GM18498 (cell line): ENCODE data around the gene SRM.
"Not testable (repeated sequence)": the region's sequence is repeated elsewhere in the genome, so short reads cannot be mapped to it uniquely, and the experiment has no call there.

Experiments
- ATAC-seq: cut with Tn5 transposase; IDR thresholded peaks from one replicate; pipeline ENCODE4 v1.9.1; 2021; ENCODE audit warnings: mild to moderate bottlenecking, moderate library complexity; ENCODE audit not compliant: unreplicated experiment

Gene SRM

DNA sequence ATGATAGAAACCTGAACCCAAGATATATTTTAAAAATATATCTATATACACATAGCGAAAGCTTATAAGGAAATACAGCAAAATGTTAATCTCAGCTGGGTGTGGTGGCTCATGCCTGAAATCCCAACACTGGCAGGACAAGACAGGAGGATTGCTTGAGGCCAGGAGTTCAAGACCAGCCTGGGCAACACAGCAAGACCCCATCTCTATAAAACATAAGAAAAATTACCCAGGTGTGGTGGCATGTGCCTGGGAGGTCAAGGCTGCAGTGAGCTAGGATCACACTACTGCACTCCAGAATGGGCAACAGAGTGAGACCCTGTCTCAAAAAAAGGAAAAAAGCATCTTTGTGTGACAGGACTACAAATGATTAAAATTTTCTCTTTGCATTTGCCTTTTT is 6.0 kb upstream of the SRM start:
- ATAC-seq: no peak

DNA sequence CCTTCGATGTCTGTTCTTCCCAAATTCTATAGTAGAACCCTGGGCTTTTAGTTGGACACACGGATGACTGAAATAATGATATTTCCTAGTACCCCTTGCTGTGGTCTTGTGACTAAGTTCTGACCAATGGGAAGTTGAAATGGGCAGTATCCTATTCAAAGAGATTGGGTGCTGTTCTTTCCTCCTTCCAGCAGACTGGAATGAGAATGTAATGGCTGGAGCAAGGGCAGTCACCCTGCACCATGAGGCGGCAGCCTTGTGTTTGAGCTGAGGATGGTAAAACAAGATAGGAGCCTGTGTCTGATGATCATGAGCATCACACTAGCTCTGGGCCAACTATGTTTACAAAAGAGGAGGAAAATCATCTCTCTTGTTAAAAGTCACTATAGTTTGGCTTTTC is 5.1 kb upstream of the SRM start:
- ATAC-seq: no peak

DNA sequence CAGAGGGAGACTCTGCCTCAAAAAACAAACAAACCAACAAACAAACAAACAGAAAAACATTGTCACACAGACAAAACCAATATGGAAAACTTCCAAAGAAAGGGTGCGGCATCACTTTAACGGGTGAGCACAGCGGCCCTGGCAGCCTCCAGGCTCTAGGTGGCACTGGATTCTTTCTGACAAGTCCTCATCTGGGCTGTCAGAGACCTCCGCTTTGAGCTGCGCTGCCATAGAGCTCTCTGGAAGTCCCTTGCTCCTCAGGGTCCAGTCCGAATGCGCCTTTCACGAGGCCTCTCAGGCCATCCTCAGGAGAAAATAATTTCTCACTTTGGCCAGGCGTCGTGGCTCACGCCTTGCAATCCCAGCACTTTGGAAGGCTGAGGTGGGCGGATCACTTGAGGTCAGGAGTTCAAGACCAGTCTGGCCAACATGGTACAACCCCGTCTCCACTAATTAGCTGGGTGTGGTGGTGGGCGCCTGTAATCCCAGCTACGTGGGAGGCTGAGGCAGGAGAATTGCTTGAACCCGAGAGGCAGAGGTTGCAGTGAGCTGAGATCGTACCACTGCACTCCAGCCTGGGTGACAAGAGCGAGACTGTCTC is 4.2 kb upstream of the SRM start:
- not testable (repeated sequence) for ATAC-seq

DNA sequence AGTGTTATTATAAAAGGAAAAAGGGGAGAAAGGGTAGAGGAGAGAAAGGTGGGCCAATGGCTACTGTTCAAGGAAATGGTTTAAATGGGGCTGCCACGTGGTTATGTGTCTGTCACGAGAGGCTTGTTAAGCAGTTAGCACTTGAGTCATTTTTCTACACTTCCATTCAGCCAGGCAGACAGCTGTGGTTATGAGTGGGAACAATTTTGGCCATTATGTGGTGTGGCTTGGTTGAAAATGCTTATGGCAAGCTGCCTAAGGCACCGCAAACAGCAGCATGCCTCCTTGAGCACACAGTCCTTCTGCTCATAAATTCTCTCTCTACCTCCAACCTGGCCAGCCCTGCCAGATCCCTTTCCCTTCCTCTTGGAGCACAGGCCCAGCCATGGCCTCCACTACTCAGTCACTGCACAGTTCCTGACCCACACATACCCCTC is 3.2 kb upstream of the SRM start:
- peak; percentile 25 for ATAC-seq

DNA sequence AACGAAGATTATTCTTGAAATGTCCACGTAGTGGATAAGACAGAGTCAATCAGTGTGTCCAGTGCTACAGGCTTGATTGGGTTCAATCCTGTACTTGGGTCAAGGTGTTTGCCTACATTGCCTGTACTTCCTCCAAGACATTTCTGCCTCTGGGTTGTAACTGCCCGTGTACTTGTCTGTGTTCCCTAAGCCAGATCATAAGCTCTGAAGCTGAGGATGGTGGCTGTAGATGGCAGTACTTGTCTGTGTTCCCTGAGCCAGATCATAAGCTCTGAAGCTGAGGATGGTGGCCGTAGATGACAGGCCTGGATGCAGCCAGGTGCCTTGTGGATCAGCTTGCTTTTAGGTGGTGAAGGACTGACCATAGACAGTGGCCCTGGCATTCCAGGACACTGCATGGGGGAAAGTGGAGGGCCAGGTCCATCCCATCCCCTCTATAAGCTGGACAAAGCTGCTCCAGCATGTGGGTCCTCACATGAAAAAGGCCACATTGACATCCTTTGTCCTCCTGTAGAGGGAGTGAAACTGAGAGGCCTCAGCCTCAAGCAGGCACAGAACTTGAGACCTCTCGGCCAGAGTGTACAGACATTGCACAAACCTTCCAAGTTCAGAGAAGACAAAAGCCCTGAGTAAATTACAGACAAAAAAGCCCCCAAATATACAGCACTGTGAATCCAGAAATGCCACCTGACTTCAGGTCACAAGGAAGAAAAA is 2.0 kb upstream of the SRM start:
- ATAC-seq: no peak

DNA sequence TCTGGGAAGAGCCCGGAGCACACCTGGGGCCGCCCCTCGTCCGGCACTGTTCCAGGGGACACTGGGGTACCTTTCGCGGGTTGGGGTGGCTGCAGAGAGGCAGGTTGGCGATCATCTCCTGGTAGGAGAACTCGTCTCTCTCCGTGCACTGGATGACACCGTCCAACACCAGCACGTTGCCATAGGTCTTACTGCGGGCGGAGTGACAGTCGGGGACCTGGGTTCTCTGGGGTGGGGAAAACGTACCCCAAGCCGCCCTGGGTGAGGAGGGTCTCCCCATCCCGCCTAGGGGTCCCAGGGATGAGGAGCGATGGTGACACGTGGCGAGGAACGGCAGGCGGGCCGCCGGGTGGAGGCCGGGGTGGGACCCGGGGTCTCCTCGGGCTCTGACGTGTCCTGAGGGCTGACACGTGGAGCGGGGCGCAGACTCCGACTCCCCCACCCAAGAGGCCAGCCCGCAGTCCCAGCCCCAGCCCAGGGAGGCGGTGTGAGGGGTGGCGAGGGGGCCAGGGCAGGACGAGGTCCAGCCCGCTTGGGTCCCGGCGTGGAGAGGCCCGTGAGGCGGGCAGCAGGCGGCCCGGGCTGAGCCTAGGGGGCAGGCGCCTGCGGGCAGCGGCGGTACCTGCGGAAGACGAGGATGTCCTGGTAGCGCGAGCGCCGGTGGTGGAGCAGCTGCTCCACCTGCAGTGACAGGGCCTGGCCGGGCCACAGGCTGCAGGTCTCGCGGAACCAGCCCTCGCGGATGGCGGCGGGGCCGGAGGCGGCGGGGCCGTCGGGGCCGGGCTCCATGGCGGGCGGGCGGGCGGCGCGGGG is 457 bp downstream of the SRM start:
- ATAC-seq: peak; percentile 19

DNA sequence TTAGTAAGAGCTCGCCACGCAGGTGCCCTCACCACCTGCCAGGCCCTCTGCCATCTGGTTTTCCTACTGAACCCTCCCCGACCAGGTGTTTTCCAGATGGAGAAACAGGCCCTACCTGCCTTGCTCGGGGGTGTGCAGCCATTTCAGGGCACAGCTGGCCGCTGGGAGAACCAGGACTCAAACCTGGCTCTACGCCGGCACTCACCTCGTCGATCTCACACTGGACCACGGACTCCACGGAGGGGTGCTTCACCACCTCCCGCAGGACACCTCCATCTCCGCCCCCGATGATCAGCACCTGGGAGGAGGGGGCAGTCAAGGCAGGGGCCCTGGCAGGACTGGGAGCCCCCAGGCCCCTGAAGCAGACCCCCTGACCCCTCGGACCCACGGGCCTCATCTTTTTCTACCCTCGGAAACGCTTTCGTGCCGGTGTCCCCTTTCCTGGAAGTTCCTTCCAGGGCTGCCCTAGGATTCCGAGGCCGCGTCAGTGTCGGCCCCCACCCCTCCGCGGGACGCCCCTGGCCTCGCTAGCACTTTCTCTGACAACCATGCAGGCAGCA is 1.1 kb downstream of the SRM start:
- no peak for ATAC-seq

DNA sequence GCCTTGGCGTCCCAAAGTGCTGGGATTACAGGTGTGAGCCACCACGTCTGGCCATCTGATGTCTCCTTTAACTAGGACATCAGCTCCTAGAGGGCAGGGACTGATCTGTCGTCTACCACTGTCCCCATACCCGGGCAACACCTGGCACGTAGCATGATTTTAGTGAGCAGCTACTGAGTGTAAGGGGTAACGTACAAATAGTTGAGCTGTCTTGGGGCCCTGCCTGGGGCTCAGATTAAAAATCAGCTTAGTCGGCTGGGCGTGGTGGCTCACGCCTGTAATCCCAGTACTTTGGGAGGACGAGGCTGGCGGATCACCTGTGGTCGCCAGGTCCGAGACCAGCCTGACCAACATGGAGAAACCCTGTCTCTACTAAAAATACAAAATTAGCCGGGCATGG is 1.8 kb downstream of the SRM start:
- ATAC-seq: no peak

DNA sequence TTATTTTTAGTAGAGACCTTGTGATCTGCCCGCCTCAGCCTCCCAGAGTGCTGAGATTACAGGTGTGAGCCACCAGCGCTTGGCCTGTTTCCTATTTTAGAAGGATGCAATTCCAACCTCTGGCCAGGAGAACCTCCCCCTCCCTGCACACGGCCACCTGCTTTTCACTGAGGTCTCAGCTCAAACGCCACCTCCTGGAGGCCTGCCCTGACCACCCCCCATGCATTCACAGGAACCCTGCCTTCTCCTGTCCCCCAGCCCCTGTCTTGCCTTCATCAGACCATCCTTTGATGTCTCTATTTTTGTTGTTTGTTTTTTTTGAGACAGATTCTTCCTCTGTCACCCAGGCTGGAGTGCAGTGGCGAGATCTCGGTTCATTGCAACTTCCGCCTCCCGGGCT is 2.3 kb downstream of the SRM start:
- ATAC-seq: no peak

DNA sequence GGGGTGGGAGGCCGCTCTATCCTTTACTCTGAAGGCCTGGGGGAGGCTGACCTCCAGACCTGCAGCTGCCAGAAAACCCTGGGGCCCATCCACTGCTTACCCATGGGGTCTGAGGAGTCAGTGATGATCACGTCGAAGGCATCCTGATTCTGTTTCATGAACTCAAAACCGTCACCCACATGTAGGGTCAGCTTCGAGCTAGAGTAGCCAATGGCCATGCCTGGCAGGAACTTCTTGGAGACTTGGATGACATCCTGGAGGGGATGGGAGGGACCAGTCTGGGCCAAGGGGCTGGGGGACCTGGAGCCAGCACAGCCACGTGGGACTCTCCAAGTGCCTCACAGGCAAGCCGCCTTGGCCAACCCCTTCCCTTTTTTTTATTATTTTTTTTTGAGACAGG is 3.3 kb downstream of the SRM start:
- ATAC-seq: no peak

DNA sequence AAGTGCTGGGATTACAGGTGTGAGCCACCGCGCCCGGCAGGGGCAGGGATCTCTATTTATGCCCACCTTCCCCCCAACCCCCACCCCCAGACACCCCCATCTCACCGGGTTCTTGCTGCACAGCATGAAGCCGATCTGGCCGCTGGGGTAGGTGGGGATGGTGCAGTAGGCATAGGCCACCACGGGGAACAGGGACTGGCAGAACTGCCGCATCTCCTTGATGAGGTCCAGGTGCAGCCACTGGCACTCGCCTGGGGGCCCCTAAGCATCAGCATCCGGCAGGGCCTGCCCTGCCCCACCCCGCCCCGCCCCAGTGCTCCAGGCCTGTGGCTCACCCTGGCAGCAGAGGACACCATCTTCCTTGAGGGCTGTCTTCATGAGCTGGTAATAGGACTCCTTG is 4.1 kb downstream of the SRM start:
- no peak for ATAC-seq

DNA sequence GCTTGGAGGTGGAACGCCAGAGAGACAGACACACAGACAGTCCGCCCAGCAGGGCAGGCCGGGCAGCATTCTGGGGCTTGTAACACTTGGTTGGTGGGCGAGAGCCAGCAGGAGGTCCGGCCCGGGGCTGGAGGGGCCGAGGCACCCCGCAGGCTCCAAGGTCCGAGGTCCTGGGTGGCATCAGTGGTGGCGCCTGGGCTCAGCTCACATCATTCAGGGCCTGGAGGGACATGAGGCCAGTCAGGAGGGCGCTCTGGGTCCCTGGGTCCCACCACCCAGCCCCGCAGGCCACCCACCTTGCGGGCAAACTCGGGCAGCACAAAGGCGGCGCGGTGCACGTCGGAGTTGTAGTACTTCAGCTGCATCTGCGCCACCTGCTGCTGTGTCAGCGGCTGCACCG is 5.2 kb downstream of the SRM start:
- ATAC-seq: no peak

DNA sequence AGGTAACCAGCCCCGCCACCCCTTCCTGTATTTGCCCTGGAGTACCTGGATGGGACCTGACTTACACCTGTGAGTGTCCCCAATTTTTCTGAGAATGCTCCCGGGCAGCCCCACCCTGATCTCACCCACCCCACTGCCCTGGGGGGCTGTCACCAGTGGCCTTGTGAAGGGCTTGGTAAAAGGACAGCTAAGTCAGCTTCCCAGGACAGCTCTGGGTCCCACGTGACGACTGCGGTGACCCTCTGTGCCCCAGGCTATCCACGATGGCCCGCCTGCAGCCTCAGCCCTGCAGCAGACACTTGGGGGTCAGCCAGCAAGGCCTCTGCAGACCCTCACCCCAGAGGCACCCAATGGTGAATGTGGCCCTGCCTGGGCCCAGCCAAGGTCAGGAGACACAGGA is 5.6 kb downstream of the SRM start:
- no peak for ATAC-seq

DNA sequence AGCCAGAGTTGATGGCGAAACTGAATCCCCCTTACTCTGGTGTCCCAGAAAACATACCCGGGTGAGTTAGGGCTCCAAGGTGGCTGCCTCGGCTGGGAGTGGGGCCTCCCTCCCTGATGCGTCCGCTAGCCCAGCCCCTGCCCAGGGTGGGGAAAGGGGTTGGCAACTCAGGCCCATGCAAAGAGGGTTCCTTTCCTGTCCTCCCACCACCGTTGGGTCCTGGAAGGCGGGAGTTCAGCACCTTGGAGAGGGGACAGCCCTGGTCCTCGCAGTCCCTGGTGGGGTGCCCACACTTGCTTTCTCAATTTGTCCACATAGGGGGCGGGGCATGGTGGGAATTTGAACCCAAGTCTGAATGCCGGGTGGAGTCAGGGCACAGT is 6.1 kb downstream of the SRM start:
- ATAC-seq: no peak

DNA sequence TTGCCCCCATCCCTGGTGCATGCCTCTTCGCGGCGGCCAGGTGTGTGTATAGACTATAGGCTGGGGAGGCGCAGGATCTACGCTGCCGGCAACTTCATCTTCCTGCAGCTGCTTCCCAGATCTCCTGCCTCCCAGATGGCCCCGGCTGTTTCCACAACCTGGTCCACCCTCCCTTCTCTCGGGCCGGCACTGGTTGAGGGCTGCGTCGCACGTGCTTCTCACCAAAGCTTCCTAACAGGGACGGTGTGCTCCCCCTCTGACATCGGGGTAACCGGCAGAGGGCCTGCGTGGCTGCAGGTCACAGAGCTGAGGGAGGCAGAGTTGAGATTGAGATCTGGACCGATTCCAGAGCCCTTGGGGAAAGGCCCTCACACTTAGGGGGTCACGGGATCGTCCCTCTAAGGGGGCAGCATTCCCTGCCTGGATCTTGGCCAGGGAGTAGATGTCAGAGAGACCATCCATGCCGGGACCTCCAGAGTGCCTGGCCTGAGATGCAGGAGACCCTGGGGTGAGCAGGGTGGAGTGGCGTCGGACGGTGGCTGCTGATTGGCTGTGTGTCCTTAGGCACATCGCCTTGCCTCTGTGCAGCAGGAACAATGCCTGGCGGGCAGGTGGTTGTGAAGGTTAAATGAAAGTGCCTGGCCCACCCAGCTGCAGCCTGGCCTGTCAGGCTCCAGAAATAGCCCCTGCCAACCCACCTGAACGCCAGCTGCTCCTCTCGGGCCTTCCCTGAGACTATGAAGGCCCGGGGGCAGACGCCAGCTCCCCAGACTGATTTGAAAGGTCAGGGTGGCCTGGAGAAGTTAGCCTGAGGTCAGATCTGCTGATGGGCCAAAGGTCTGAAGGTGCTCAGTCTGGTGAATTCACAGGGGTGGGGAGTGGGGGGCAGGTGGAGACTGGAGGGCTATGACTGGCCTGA is 6.7 kb downstream of the SRM start:
- ATAC-seq: no peak

DNA sequence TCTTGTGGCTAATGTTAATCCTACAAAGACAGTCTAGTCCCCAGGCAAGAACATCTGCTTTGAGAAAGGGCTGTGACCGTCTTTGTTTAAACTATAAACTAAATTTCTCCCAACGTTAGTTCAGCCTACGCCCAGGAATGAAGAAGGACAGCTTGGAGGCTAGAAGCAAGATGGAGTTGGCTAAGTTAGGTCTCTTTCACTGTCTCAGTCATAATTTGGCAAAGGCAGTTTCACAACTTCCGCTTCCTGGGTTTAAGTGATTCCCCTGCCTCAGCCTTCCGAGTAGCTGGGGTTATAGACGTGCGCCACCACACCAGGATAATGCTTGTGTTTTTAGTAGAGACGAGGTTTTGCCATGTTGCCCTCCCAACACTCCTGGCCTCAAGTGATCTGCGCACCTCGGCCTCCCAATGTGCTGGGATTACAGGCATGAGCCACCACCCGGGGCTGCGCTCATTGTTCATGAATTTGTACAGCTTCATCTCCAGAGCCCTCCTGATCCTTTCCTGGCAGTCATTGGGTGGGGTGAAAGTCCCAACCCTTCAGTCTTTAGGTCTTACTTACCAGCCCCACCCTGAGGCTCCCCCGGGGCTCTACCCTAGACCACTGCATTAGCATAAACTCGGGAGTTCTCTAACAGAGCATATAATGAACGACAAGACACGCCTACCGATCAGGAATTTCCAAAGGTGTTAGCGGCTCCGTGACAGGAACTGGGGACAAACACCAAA is 7.9 kb downstream of the SRM start:
- no peak for ATAC-seq

DNA sequence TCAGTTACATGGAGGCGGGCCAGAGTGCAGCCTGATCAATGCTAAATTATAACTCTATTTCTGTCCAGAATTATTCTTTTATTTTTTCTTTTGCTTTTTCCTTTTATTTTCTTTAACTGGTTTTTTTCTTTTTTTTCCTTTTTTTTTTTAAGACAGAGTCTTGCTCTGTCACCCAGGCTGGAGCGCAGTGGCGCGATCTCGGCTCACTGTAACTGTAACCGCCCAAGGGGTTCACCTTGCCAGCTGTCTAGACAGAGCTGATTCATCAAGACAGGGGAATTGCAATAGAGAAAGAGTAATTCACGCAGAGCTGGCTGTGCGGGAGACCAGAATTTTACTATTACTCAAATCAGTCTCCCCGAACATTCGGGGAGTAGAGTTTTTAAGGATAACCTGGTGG is 8.7 kb downstream of the SRM start:
- not testable (repeated sequence) for ATAC-seq

DNA sequence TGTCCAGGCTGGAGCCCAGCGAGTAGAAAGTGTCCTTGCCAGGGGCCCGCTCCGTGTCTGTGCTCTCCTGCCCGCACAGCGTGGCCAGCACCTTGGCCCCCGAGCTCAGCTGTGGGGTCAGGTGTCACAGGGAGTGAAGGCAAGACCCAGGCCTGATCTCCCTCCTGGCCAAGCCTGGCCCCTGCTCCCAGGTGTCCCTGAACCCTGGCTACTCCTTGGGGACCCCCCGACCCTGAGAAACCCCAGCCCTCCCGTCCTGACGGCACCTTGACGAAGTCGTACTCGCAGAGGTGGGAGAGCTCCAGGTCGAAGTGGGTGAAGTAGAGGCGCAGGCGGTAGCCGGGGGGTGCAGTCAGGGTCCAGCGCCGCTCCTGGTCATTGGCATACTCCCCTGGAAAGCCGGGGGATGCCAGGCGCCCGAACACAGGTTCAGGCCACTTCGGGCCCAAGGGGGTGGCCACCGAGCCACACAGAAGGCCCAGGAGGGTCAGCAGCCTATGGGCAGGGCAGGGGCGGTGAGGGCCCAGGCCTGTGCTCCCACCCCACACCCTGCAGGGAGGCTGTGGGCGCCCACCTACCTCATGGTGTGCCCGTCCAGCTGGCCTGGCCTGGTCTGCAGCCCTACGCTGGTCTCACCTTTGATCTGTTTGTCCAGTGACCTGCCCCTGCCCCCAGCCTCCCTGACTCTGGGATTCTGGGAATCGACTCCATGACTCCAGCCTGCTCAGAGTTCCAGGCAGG is 13.0 kb downstream of the SRM start, which contains the start of gene MASP2:
TSS of gene MASP2 (minus strand) at position 615 of the 741 bp plus-strand sequence. CDS start at position 583, 32 bp downstream.
- no peak for ATAC-seq

DNA sequence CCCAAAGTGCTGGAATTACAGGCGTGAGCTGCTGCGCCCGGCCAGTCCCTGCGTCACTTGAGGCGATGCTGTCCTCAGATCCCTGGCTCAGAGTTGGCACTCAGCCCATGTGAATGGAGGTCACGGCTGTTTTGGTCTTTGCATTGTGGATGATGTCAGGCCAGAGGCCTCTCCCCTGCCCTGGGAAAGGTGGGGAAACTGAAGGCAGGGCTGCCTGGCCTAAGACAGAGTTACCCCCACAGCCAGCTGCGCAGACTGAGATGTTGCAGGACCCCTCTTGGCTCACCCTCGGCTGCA is 13.6 kb downstream of the SRM start:
- no peak for ATAC-seq
